Measurements from ENCODE around the gene ZG16. TPM values are rescaled to one million over a fixed set of nuclear protein-coding genes. Genes with fewer than 3 reads are reported as not detected.
A peak's percentile ranks its signal among the peaks of the same experiment; 100 is the strongest.

The ZG16 gene
- total and polyA plus RNA-seq, 11 donors, result 0.04 to 0.08 TPM; not detected in 9

GRCh38 chr16:29734786-29735185 lies 43.3 kb upstream of the ZG16 start:
- no peak overlapping the region for H3K4me3 ChIP-seq
- intact Hi-C loops (cut with DNase I), result no loop called here
- 2 to 82% (median 73%) methylated on average over 1 of the region's 1 CpG for WGBS, 4 donors
- TF ChIP-seq POLR2A (IDR thresholded peaks at IDR 0.05) (no peak), CTCF (IDR thresholded peaks at IDR 0.05) (no peak)
- H3K27ac ChIP-seq, result no peak overlapping the region
- H3K9me3 ChIP-seq, result no peaks in the 10 kb centered on the region
- H3K27me3 ChIP-seq, result peaks cover 0 to 11% (median 0%) of the 10 kb centered on the region in 9 donors
- DNase-seq (no peak), ATAC-seq (no peak)
- H3K4me1 ChIP-seq, result peaks cover 0 to 24% (median 0%) of the 10 kb centered on the region in 12 donors
- H3K36me3 ChIP-seq, result no peaks in the 10 kb centered on the region

GRCh38 chr16:29736112-29736511 lies 41.9 kb upstream of the ZG16 start:
- TF ChIP-seq CTCF (IDR thresholded peaks at IDR 0.05), result no peak
- Histone ChIP-seq H3K4me1 (peaks cover 0 to 24% (median 0%) of the 10 kb centered on the region in 12 donors), H3K36me3 (no peaks in the 10 kb centered on the region), H3K9me3 (no peaks in the 10 kb centered on the region), H3K27ac (no peak overlapping the region), H3K4me3 (no peak overlapping the region), H3K27me3 (peaks cover 0 to 11% (median 0%) of the 10 kb centered on the region in 9 donors)
- no peak for ATAC-seq
- DNase-seq, result no peak
- 34 to 48% (median 41%) methylated on average over 5 of the region's 5 CpGs for WGBS, 4 donors
- intact Hi-C loops (cut with DNase I), result no loop called here

- Histone ChIP-seq H3K36me3 (no peaks in the 10 kb centered on the region), H3K9me3 (no peaks in the 10 kb centered on the region), H3K27ac (no peak overlapping the region), H3K4me3 (no peak overlapping the region), H3K27me3 (peaks cover 0 to 14% (median 0%) of the 10 kb centered on the region in 9 donors), H3K4me1 (peaks cover 0 to 24% (median 0%) of the 10 kb centered on the region in 12 donors)
- intact Hi-C loops (cut with DNase I), result no loop called here
- DNase-seq (no peak), ATAC-seq (no peak)
- WGBS, 4 donors, result 69 to 80% (median 75%) methylated on average over 6 of the region's 6 CpGs
- no peak for TF ChIP-seq POLR2A (IDR thresholded peaks at IDR 0.05)
- no peak for TF ChIP-seq CTCF (IDR thresholded peaks at IDR 0.05)
Observed at GRCh38 chr16:29736764-29737163, 41.3 kb upstream of the ZG16 start.

GRCh38 chr16:29737713-29738112 lies 40.3 kb upstream of the ZG16 start:
- intact Hi-C loops (cut with DNase I), result no loop called here
- H3K36me3 ChIP-seq, result no peaks in the 10 kb centered on the region
- peaks cover 0 to 23% (median 0%) of the 10 kb centered on the region in 9 donors for H3K27me3 ChIP-seq
- WGBS, 4 donors, result 54 to 74% (median 69%) methylated on average over 5 of the region's 5 CpGs
- DNase-seq (no peak), ATAC-seq (no peak)
- peak overlapping the region in 1 of 12 donors; percentile 42 for H3K27ac ChIP-seq
- H3K4me3 ChIP-seq, result no peak overlapping the region
- peaks cover 0 to 24% (median 0%) of the 10 kb centered on the region in 12 donors for H3K4me1 ChIP-seq
- H3K9me3 ChIP-seq, result no peaks in the 10 kb centered on the region
- no peak for TF ChIP-seq POLR2A (IDR thresholded peaks at IDR 0.05)
- TF ChIP-seq CTCF (IDR thresholded peaks at IDR 0.05), result no peak
